Glutamatergic neuron (in vitro differentiated cells): Measurements from ENCODE around the gene CITED1. TPM values are rescaled to one million over a fixed set of nuclear protein-coding genes. Genes with fewer than 3 reads are reported as not detected.

Experiments used
- DNase-seq: peaks from one replicate; pipeline ENCODE4 v3.0.0; 2022
- H3K27ac Mint-ChIP-seq: one replicate; pipeline ENCODE4 v1.8.0; 2020; ENCODE audit warnings: mild to moderate bottlenecking, mixed read lengths, inconsistent platforms; ENCODE audit not compliant: unreplicated experiment
- H3K27me3 Mint-ChIP-seq: one replicate; pipeline ENCODE4 v1.8.0; 2020; ENCODE audit warnings: mild to moderate bottlenecking, moderate library complexity, mixed read lengths, inconsistent platforms; ENCODE audit not compliant: unreplicated experiment
- H3K36me3 Mint-ChIP-seq: one replicate; pipeline ENCODE4 v1.8.0; 2020; ENCODE audit warnings: mild to moderate bottlenecking, mixed read lengths, inconsistent platforms; ENCODE audit not compliant: unreplicated experiment
- H3K4me1 Mint-ChIP-seq: one replicate; pipeline ENCODE4 v1.8.0; 2020; ENCODE audit warnings: mild to moderate bottlenecking, low read depth, mixed read lengths, inconsistent platforms; ENCODE audit not compliant: unreplicated experiment
- H3K4me3 Mint-ChIP-seq: one replicate; pipeline ENCODE4 v1.8.0; 2020; ENCODE audit warnings: mild to moderate bottlenecking, mixed read lengths, inconsistent platforms; ENCODE audit not compliant: unreplicated experiment
- H3K9me3 Mint-ChIP-seq: one replicate; pipeline ENCODE4 v1.8.0; 2020; ENCODE audit warnings: mild to moderate bottlenecking, moderate library complexity, mixed read lengths, inconsistent platforms; ENCODE audit not compliant: unreplicated experiment
- total RNA-seq: library from RNA; stranded (reverse); fragmentation: NEBNext Ultra II Directional; extraction: Animal tissue kit (Norgen Biotek cat#: 25700); gene quantifications from one replicate; pipeline ENCODE4 v1.2.1, GENCODE V29; 2021; ENCODE audit not compliant: unreplicated experiment
- TF ChIP-seq, protein P1 (sequence below): fragments of 200-600 bp; sonication (generic); IDR thresholded peaks from one replicate; pipeline ENCODE4 v1.5.0; 2021; ENCODE audit not compliant: partially characterized antibody, unreplicated experiment

CITED1 gene
- total RNA-seq, 1 donor from 2014 or later = 42.7 TPM

DNA sequence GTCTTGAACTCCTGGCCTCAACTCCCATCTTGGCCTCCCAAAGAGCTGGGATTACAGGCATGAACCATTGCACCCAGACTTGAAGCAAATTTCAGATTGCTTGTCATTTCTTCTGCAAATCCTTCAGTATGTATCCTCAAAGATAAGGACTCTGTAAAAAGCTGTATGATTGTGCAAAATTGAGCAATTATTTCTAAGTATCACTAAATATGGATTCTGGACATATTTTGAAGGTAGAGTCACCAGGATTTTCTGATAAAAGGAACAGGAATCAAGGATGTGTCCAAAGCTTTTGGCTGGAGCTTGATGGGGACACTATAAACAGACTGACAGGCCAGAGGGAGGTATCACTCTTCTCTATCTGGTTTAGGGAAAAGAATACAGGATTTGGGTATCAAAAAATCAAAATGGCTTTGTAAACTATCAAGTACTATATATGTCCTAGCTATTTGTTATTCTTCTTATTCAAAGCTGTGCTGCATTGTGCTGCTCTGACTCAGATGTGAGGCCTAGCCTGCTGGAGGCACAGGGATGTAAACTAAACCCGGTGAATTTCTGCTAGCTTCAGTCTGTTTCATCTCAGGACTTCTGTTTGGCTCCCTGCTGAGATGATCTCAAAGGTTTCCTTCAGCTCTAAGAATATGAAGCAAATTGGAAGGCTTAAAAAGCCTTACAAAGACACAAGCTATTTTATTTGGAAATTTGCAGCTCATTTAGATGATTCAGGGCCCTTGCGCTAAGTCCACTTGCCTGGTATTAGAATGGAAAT is 36.9 kb downstream of the CITED1 start:
- Mint-ChIP-seq H3K36me3 (no peaks in the 10 kb centered on the region), H3K4me3 (no peak overlapping the region), H3K27ac (no peak overlapping the region), H3K4me1 (peaks cover 2% of the 10 kb centered on the region), H3K9me3 (no peaks in the 10 kb centered on the region), H3K27me3 (peaks cover 1% of the 10 kb centered on the region)
- DNase-seq = no peak
- TF ChIP-seq, protein P1, sequence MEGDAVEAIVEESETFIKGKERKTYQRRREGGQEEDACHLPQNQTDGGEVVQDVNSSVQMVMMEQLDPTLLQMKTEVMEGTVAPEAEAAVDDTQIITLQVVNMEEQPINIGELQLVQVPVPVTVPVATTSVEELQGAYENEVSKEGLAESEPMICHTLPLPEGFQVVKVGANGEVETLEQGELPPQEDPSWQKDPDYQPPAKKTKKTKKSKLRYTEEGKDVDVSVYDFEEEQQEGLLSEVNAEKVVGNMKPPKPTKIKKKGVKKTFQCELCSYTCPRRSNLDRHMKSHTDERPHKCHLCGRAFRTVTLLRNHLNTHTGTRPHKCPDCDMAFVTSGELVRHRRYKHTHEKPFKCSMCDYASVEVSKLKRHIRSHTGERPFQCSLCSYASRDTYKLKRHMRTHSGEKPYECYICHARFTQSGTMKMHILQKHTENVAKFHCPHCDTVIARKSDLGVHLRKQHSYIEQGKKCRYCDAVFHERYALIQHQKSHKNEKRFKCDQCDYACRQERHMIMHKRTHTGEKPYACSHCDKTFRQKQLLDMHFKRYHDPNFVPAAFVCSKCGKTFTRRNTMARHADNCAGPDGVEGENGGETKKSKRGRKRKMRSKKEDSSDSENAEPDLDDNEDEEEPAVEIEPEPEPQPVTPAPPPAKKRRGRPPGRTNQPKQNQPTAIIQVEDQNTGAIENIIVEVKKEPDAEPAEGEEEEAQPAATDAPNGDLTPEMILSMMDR = no peak

DNA sequence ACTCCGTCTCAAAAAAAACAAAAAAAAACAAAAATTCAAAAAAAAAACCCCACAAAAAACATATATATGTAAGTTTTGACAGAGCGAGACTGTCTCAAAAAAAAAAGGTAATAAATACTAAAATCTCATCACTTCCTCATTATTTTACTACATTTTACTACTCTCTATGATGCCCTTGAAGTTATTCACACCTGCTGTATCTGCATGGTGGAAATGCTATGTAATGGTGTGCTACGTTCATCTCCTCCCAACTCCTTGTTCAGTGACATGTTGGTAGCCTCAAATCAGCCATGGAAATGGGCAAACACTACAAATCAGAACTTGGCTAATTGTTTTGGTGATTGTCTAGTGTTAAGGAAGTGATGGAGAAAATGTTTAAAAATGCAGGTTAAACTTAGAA is 40.5 kb downstream of the CITED1 start:
- Mint-ChIP-seq H3K36me3 (no peaks in the 10 kb centered on the region), H3K9me3 (peaks cover 3% of the 10 kb centered on the region), H3K4me3 (no peak overlapping the region), H3K4me1 (no peaks in the 10 kb centered on the region), H3K27me3 (peaks cover 1% of the 10 kb centered on the region), H3K27ac (no peak overlapping the region)
- TF ChIP-seq, protein P1 = no peak
- DNase-seq = no peak

DNA sequence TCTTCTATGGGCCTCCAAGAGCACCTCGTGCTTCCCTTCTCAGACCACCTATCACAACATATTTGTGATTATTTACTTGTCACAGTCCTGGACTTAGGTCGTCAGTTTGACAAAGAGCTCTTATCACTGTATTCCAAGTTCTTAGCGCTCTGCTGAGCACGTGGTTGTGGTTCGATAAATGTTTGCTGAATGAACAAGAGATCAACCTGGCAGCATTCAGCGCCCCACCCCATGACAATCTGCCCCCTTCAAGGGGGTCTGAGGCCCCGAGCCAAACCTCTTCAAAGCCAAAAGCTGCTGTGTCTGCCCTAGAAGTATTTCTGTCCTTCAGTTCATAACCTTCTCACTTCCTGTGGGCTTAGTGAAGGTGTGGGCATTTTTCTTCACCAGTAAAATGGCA is 43.6 kb downstream of the CITED1 start:
- no peaks in the 10 kb centered on the region for H3K27me3 Mint-ChIP-seq
- H3K27ac Mint-ChIP-seq = no peak overlapping the region
- H3K4me3 Mint-ChIP-seq = no peak overlapping the region
- DNase-seq = no peak
- H3K4me1 Mint-ChIP-seq = no peaks in the 10 kb centered on the region
- no peaks in the 10 kb centered on the region for H3K36me3 Mint-ChIP-seq
- peaks cover 6% of the 10 kb centered on the region for H3K9me3 Mint-ChIP-seq
- TF ChIP-seq, protein P1 = no peak

DNA sequence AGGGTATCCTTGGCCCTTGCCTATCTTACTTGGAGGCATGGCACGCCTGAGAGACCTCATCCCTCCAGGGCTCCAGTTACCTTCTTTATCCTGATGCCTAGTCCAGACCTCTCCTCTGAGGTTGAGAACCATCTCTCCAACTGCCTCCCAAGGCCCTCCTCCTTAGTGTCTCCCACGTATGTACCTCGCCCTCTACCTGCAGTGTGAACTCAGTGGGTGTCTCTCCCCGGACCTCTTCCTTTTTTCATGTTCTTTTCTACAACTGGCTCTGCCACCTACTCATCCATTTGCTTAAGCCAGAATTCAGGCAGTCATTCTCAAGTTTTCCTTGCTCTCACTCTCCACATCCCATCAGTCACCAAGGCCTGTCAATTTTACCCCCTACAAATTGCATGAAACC is 45.3 kb downstream of the CITED1 start:
- Mint-ChIP-seq H3K9me3 (peaks cover 6% of the 10 kb centered on the region), H3K4me3 (no peak overlapping the region), H3K36me3 (no peaks in the 10 kb centered on the region), H3K27ac (no peak overlapping the region), H3K27me3 (no peaks in the 10 kb centered on the region), H3K4me1 (no peaks in the 10 kb centered on the region)
- TF ChIP-seq, protein P1 = no peak
- no peak for DNase-seq

GRCh38 chrX:72258174-72258573 is 47.5 kb downstream of the CITED1 start:
- H3K4me1 Mint-ChIP-seq = peaks cover 6% of the 10 kb centered on the region
- TF ChIP-seq, protein P1 = no peak
- H3K9me3 Mint-ChIP-seq = peaks cover 6% of the 10 kb centered on the region
- H3K27me3 Mint-ChIP-seq = no peaks in the 10 kb centered on the region
- DNase-seq = no peak
- H3K27ac Mint-ChIP-seq = no peak overlapping the region
- no peaks in the 10 kb centered on the region for H3K36me3 Mint-ChIP-seq
- H3K4me3 Mint-ChIP-seq = no peak overlapping the region
